WTC11 (cell line): ENCODE measurements around the gene CENPN.

Experiments used
- E2F4 ChIP-seq: sonication (generic); formaldehyde crosslinking; IDR thresholded peaks from 2 replicates; pipeline ENCODE4 v1.8.1; 2022; ENCODE audit warnings: low read depth, mild to moderate bottlenecking, moderate library complexity, missing genetic modification reagents, borderline replicate concordance
- MAX ChIP-seq: sonication (generic); formaldehyde crosslinking; IDR thresholded peaks from 2 replicates; pipeline ENCODE4 v1.8.0; 2022; ENCODE audit warnings: mild to moderate bottlenecking, missing genetic modification reagents
- NR2C2 ChIP-seq: sonication (generic); formaldehyde crosslinking; IDR thresholded peaks from 2 replicates; pipeline ENCODE4 v1.8.0; 2022; ENCODE audit warnings: mild to moderate bottlenecking, missing genetic modification reagents
- ZBTB21 ChIP-seq: sonication (generic); formaldehyde crosslinking; IDR thresholded peaks from 2 replicates; pipeline ENCODE4 v1.8.1; 2023; ENCODE audit warnings: mild to moderate bottlenecking, missing genetic modification reagents, borderline replicate concordance
- ZNF232 ChIP-seq: sonication (generic); formaldehyde crosslinking; IDR thresholded peaks from 2 replicates; pipeline ENCODE4 v1.8.0; 2022; ENCODE audit warnings: mild to moderate bottlenecking, missing genetic modification reagents
- ZNF263 ChIP-seq: sonication (generic); formaldehyde crosslinking; IDR thresholded peaks from 2 replicates; pipeline ENCODE4 v1.8.1; 2022; ENCODE audit warnings: low read depth, mild to moderate bottlenecking, moderate library complexity, missing genetic modification reagents
- TF ChIP-seq, protein P1 (sequence below): fragments of 200-600 bp; IDR thresholded peaks from 2 replicates; pipeline ENCODE4 v1.8.0; 2022; ENCODE audit warnings: antibody characterized with exemption

- TF ChIP-seq NR2C2 (CRISPR knock-in tag), result no peak
- TF ChIP-seq E2F4 (CRISPR knock-in tag), result no peak
- TF ChIP-seq, protein P1, sequence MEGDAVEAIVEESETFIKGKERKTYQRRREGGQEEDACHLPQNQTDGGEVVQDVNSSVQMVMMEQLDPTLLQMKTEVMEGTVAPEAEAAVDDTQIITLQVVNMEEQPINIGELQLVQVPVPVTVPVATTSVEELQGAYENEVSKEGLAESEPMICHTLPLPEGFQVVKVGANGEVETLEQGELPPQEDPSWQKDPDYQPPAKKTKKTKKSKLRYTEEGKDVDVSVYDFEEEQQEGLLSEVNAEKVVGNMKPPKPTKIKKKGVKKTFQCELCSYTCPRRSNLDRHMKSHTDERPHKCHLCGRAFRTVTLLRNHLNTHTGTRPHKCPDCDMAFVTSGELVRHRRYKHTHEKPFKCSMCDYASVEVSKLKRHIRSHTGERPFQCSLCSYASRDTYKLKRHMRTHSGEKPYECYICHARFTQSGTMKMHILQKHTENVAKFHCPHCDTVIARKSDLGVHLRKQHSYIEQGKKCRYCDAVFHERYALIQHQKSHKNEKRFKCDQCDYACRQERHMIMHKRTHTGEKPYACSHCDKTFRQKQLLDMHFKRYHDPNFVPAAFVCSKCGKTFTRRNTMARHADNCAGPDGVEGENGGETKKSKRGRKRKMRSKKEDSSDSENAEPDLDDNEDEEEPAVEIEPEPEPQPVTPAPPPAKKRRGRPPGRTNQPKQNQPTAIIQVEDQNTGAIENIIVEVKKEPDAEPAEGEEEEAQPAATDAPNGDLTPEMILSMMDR, result no peak
- TF ChIP-seq ZNF232 (CRISPR knock-in tag), result no peak
- no peak for TF ChIP-seq MAX (CRISPR knock-in tag)
- no peak for TF ChIP-seq ZNF263
- TF ChIP-seq ZBTB21 (CRISPR knock-in tag), result no peak
These were observed 23.1 kb downstream of the CENPN start for GRCh38 chr16:81029930-81030604.
